UCSD-AML1 (cell line): ENCODE results near the gene DTNA.

ENCODE experiments used
- DNase-seq: peaks from one replicate; lab custom pipeline; 2025; ENCODE audit not compliant: unreplicated experiment; lab: John Stamatoyannopoulos, UW

DTNA gene

DNA sequence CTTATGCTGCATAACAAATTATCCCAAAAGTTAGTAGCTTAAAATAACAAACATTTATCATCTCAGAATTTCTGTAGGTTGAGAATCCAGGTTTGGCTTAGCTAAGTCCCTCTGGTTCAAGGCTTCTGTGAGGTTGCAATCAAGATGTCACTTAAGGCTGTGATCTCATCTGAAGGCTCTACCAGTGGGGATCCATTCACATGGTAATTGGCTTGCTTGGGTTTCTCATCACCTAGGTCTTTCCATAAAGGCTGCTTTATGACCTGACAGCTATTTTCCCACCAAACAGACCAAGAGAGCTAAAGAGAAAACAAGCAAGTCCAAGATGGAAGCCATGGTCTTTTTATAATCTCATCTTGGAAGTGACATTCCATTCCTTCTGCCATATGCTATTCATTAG lies 137.3 kb downstream of the DTNA start:
- no peak for DNase-seq

GRCh38 chr18:34848156-34848555 lies 138.1 kb downstream of the DTNA start:
- DNase-seq = no peak

DNA sequence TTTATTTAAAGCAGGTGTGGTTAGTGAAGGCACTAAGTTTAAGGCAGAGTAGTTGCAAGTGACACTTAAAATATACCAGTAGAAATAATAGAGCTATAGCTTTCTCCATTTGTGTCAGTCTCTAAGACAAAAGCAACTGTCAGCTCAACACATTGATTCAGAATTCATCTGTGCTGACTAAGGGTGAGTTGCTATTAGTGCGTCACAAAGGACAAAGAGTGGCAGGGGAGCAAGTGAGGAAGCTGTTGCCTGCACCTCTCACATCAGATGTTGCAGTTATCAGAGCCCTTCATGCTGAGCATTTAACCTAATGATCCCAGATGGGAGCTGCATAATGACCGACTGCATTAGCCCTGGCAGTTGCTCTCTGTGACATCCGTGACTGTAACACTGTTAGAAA lies 138.6 kb downstream of the DTNA start:
- DNase-seq = no peak

GRCh38 chr18:34857320-34857719 lies 147.2 kb downstream of the DTNA start:
- DNase-seq = no peak

DNA sequence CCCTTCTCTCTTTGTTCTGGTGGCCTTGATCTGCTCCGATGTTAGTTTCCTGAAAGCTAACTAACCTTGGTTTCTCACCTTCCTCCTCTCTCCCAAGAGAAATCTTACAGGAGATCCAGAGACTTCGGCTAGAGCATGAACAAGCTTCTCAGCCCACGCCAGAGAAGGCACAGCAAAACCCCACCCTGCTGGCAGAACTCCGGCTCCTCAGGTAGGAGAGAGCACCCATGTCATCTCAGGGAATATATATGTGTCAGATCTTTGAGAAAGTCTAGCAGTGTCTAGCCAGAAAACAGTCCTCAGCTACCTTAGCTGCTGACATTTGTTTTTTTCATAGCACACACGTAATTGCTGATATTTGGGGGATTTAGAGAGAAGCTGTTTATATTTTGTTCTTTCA lies 148.1 kb downstream of the DTNA start:
- no peak for DNase-seq

- no peak for DNase-seq
These were observed 149.4 kb downstream of the DTNA start for GRCh38 chr18:34859496-34859895.

GRCh38 chr18:34862561-34862960 lies 152.5 kb downstream of the DTNA start:
- DNase-seq = no peak

DNA sequence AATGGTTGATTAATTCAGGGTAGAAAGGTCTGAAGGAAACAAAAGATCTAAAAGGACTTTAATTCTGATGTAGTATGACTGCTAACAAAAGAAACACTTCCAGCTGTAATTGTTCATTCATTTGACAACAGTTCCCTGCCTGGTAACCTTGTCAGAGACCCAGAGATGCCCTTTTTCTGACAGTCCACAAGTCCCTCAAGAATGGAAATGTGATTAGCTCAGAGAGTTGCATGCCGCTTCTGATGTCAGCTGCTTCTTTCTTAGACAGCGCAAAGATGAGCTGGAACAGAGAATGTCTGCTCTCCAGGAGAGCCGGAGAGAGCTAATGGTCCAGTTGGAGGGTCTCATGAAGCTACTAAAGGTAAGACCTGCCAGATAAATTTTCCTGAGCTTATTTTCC lies 153.6 kb downstream of the DTNA start:
- no peak for DNase-seq

DNA sequence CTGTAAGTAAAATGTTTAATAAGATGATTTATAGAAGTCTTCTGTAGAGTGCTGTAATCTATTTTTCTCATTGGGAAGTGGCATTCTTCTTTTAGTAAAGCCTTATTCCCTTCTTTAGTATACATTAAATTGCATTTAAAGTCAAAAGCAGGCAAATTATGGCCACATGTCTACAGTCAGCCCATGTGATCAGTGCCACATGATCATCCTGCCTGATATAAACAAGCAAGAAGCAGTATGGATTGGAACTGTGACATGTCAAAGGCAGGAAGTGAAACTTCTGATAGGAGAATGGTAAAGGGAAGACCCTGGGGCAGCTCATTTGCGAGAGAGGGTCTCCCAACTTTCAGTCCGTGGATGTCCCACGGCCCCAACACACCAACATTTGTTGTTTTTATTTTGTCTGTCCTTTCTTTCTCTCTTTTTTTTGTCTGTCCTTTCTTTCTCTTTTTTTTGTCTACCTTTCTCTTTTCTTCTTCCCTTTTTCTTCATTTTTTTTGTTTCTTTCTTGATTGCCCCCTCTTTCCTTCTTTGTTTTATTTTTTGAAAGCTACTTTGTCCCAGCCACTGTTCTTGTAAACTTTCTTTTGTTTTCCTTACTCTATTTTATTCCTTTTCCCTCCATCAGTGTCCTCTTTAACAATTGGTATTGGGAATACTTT lies 154.9 kb downstream of the DTNA start:
- DNase-seq = no peak

GRCh38 chr18:34866310-34866709 lies 156.2 kb downstream of the DTNA start:
- no peak for DNase-seq

- no peak for DNase-seq
These were observed 156.6 kb downstream of the DTNA start for GRCh38 chr18:34866739-34867138.

GRCh38 chr18:34867520-34867919 lies 157.4 kb downstream of the DTNA start:
- DNase-seq = peak; percentile 10

DNA sequence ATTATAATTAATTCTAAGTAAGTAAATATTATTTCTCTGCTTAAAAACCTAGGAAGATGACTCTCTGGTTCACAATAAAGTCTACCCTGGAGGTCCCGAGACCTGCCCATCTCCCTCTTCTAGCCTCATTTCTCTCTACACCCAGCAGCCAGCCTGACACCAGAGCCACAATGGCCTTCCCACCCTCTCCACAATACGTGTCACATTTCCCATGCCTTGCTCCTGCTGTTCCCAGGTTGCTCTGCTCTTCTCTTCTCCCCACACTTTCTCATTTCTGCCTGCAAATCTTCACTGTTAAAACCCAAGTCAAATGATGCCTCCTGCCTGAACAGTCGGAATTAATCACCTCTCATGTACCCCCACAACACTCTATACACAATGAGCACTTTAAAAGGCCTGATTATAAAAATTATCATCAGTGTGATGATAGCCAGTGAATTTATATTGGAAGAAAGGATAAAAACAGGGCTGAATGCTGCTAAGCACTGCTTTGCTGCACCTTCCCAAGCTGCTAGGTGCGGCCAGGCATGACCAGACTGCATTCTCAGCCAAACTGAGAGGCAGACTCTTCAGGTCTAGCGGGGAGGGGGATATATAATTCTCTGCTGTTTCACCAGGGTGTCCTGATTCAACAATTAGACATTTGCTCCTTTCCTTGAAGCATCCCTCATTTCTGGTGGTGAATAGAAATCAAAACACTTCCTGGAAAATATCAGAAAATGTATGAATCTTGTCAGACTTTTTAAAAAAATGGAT lies 160.6 kb downstream of the DTNA start:
- DNase-seq = no peak

- DNase-seq = no peak
These were observed 161.3 kb downstream of the DTNA start for GRCh38 chr18:34871435-34871834.

DNA sequence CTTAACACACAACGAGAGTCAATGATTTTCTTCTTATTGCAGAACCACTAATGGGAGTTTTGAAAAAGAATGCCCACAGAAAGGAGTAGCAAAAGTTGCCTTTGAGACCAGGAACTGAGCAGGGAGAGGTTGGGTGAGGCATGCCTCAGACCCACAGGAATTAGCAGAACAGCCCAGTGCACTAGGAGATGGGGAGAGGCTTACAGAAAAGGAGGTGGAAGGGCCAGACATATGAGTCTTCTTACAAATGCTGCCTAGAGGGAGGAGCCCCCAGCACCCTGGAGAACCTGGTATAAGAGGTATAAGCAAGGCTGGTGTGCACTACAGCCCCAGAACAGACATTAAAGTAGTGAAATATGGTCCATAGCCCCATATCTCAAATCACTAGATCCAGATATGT lies 162.0 kb downstream of the DTNA start:
- DNase-seq = no peak

GRCh38 chr18:34873986-34874580 lies 164.0 kb downstream of the DTNA start:
- no peak for DNase-seq

DNA sequence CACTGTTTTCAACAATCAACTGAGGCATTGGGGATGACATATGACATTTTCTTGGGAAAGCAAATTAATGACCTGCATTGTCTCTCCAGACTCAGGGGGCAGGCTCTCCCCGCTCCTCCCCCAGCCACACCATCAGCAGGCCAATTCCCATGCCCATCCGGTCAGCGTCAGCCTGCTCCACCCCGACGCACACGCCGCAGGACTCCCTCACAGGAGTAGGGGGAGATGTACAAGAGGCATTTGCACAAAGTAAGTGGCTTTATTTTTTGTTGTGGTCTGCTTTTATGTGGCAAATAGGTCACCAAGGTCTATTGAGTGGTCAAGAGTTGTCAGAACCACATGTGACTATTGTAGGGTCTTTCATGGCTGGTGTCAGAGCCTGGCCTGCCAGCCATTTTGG lies 165.1 kb downstream of the DTNA start:
- no peak for DNase-seq

- no peak for DNase-seq
These were observed 170.3 kb downstream of the DTNA start for GRCh38 chr18:34880403-34880802.

- no peak for DNase-seq
These were observed 171.1 kb downstream of the DTNA start for GRCh38 chr18:34880882-34881834.

DNA sequence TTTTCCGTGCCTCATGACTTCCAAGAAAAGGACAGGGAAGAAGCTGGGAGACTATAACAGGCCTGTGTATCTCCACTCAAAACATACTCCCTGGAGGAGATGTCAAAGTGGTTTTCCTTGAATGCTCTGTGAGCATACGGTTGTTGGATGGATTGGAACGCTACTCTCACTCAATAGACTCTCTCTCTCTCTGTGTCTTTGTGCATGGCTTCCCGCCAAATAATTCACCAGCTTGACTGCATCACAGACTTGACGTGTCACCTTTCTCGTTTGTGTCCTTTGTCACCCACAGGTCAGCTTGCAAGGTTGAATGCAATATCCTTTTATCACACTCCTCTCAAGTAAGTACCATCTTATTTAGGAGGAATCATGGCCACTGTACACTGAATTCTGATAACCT lies 174.3 kb downstream of the DTNA start:
- DNase-seq = no peak

DNA sequence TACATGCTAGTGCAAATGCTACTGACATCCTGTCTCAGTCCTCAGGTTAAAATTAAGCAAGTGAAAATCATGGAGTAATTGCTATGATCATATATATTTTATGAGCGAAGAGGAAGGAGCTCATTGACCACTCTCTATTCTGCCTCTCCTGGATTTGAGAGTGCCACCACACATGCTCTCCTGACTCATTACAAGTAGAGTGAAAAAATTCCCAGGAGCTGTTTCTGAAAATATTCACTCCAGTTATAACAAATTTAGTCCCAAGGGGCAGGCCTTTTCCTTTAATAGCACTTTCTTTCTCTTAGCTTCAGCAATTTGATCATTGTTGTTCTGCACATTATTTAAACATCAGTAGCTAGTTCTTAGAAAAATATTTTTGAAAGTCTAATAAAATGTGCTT lies 176.1 kb downstream of the DTNA start:
- no peak for DNase-seq
